ENCODE results near the gene CSNK1D. TPM values are rescaled to one million over a fixed set of nuclear protein-coding genes. Genes with fewer than 3 reads are reported as not detected.

CSNK1D gene
- total RNA-seq, 1 donor from 2014 or later, result 54.1 TPM

DNA sequence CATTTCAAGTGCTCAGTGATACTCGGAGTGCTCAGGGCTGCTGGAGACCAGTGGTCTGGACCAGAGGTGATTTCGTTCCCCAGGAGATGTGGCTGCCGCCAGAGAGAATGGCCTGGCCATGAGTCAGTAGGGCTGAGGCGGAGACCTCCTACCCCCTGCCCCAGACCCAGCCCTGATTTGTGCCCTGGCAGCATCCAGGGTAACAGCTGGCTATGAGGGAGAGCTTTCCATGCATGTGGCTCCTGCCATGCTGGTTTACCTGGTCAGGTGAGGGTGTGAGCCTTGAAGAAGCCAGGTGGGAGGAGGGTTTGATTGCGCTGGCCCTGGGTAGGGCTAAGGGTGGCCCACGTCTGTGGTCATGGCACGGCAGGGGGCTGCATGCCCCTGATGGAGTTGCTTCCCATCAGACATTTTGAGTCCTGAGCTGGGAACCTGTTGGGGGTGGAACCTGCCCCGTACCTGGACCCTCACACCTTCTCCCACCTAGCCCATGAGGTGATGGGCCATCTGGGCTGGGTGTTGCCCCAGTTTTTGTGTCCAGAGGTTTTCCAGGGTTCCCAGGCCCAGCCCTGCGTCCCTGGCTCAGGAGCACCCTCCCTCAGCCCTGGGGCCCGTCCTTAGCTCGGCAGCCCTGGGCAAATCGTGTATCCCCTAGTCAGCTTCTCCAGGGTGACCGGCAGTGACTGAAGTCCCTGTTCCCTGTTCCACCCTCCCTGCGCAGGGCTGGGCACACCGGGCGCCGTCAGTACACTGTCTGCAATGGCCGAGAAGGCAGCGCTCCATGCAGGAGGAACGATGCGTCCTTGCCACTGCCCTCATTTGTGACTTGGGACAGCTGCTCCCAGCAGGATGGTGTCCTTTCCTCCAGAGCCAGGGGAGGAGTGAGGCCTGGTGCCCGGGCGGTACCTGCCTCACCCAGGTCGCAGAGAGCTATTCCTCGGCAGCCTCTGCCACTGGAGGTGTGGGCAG lies 9.0 kb upstream of the CSNK1D start:
- no peak for DNase-seq (ENCODE audit: low read depth)
- no peak overlapping the region for H3K4me3 ChIP-seq (ENCODE audit: low read depth, low read length)
- TF ChIP-seq, protein P1, sequence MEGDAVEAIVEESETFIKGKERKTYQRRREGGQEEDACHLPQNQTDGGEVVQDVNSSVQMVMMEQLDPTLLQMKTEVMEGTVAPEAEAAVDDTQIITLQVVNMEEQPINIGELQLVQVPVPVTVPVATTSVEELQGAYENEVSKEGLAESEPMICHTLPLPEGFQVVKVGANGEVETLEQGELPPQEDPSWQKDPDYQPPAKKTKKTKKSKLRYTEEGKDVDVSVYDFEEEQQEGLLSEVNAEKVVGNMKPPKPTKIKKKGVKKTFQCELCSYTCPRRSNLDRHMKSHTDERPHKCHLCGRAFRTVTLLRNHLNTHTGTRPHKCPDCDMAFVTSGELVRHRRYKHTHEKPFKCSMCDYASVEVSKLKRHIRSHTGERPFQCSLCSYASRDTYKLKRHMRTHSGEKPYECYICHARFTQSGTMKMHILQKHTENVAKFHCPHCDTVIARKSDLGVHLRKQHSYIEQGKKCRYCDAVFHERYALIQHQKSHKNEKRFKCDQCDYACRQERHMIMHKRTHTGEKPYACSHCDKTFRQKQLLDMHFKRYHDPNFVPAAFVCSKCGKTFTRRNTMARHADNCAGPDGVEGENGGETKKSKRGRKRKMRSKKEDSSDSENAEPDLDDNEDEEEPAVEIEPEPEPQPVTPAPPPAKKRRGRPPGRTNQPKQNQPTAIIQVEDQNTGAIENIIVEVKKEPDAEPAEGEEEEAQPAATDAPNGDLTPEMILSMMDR (conservative IDR thresholded peaks at IDR 0.05; ENCODE audit: low read depth, low read length), result no peak

DNA sequence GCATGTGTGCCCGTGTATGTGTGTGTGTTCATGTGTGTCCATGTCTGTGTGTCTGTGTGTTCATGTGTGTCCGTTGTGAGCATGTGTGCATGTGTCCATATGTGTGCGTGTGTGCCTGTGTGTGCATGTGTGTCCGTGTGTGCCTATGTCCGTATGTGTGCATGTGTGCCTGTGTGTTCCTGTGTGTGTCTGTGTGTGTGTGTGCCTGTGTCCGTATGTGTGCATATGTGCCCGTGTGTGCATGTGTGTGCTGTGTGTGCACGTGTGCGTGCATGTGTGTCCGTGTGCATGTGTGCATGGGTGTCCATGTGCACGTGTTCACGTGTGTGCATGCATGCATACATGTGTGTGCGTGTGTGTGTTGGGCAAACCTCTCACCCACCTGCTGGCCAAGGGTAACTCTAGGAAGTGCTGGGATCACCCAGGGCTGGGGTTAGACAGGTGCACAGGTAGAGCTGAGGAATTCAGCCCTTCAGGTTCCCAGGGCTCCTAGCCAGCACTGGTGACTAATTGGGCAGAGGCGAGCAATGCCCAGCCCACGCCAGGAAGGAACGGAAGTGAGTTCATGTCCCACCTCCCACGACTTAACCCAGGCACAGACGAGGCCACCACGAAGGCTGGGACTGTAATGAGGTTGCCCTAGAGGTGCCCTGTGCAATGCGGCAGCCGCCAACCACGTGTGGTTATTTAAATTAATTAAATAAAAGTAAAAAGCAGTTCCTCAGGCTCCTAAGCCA lies 8.2 kb upstream of the CSNK1D start:
- TF ChIP-seq, protein P1 (conservative IDR thresholded peaks at IDR 0.05; ENCODE audit: low read depth, low read length), result no peak
- DNase-seq (ENCODE audit: low read depth), result peak; percentile 59
- no peak overlapping the region for H3K4me3 ChIP-seq (ENCODE audit: low read depth, low read length)

DNA sequence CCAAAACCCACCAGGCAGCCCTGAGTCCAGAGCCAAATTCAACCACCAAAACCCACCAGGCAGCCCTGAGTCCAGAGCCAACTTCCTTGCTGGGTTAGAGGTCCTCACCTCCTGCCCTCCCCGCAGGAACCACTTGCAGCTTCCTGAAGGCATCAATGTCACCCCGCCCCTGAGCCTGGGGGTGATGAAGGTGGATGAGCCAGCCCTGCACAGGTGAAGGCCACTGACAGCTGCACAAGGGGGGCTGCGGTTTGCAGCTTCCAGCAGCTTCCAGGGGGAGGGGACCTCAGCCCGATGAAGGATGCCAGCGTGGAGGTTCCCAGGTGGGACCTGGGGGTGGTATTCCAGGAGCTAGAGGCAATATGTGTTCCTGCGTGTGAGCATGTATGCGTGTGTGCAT lies 7.6 kb upstream of the CSNK1D start:
- TF ChIP-seq, protein P1 (conservative IDR thresholded peaks at IDR 0.05; ENCODE audit: low read depth, low read length), result no peak
- no peak overlapping the region for H3K4me3 ChIP-seq (ENCODE audit: low read depth, low read length)
- no peak for DNase-seq (ENCODE audit: low read depth)

GRCh38 chr17:82280537-82280936 lies 7.0 kb upstream of the CSNK1D start:
- TF ChIP-seq, protein P1 (conservative IDR thresholded peaks at IDR 0.05; ENCODE audit: low read depth, low read length), result no peak
- H3K4me3 ChIP-seq (ENCODE audit: low read depth, low read length), result no peak overlapping the region
- DNase-seq (ENCODE audit: low read depth), result no peak

DNA sequence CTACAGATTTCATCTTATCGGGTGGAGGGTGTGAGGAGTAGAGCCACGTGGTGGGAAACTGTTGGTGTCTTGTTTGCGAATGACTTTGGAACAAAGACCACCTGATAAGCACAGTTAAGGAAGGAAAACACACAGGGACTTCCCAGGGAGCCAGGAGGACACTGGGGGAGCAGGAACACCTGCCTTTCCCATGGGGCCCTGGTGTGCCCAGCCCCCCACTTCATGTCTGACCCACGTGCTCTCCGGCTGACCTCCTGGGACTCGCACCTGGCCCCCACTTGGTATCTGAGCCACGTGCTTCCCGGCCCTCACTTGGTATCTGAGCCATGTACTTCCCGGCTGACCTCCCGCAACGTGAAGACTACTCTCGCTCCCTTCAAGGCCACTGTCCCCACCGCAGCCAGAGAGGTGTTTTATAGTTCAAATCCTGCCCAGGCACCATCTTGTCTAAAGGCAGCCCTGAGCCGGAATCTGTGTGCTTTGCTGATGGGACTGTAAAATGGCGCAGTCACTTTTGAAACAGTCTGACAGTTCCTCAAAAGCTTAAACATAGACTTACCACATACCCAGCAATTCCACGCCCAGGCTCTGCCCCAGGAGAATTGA lies 5.4 kb upstream of the CSNK1D start:
- TF ChIP-seq, protein P1 (conservative IDR thresholded peaks at IDR 0.05; ENCODE audit: low read depth, low read length), result no peak
- no peak for DNase-seq (ENCODE audit: low read depth)
- H3K4me3 ChIP-seq (ENCODE audit: low read depth, low read length), result no peak overlapping the region

GRCh38 chr17:82278308-82278707 lies 4.8 kb upstream of the CSNK1D start:
- no peak overlapping the region for H3K4me3 ChIP-seq (ENCODE audit: low read depth, low read length)
- TF ChIP-seq, protein P1 (conservative IDR thresholded peaks at IDR 0.05; ENCODE audit: low read depth, low read length), result no peak
- no peak for DNase-seq (ENCODE audit: low read depth)
